Neural crest cell (in vitro differentiated cells): ENCODE data around the gene SYTL1. TPM values are rescaled to one million over a fixed set of nuclear protein-coding genes. Genes with fewer than 3 reads are reported as not detected.

Source experiments
- DNase-seq: peaks from one replicate; pipeline ENCODE4 v3.0.0; 2021; ENCODE audit warnings: low read depth, mixed read lengths, low spot score
- H3K27ac Mint-ChIP-seq: one replicate; pipeline ENCODE4 v1.8.0; 2021; ENCODE audit warnings: mild to moderate bottlenecking, mixed read lengths; ENCODE audit not compliant: unreplicated experiment
- H3K27me3 Mint-ChIP-seq: 2 replicates; pipeline ENCODE4 v1.8.0; 2021; ENCODE audit warnings: low read depth, mild to moderate bottlenecking, mixed read lengths
- H3K36me3 Mint-ChIP-seq: 2 replicates; pipeline ENCODE4 v1.8.0; 2021; ENCODE audit warnings: low read depth, mild to moderate bottlenecking, mixed read lengths
- H3K4me1 Mint-ChIP-seq: 2 replicates; pipeline ENCODE4 v1.8.0; 2021; ENCODE audit warnings: mixed read lengths
- H3K4me3 Mint-ChIP-seq: one replicate; pipeline ENCODE4 v1.8.0; 2021; ENCODE audit warnings: mild to moderate bottlenecking, mixed read lengths
- H3K9me3 Mint-ChIP-seq: 2 replicates; pipeline ENCODE4 v1.8.0; 2021; ENCODE audit warnings: mixed read lengths
- CTCF ChIP-seq: fragments of 200-600 bp; sonication (generic); conservative IDR thresholded peaks from 2 replicates; pipeline ENCODE4 v1.5.0; 2021; ENCODE audit warnings: antibody characterized with exemption, mild to moderate bottlenecking
- total RNA-seq: library from RNA; stranded (reverse); gene quantifications from 2 replicates; pipeline ENCODE4 v1.2.1, GENCODE V29; 2021

SYTL1 gene
- total RNA-seq, 1 donor from 2014 or later, result 0.72 TPM

- no peak for TF ChIP-seq CTCF
- Mint-ChIP-seq H3K4me1 (no peaks in the 10 kb centered on the region), H3K4me3 (no peak overlapping the region), H3K9me3 (no peaks in the 10 kb centered on the region), H3K27ac (no peak overlapping the region), H3K36me3 (no peaks in the 10 kb centered on the region), H3K27me3 (peaks cover 16% of the 10 kb centered on the region)
- DNase-seq, result no peak
Observed at GRCh38 chr1:27377760-27378495, 36.1 kb downstream of the SYTL1 start.

- H3K4me1 Mint-ChIP-seq, result no peaks in the 10 kb centered on the region
- no peak overlapping the region for H3K27ac Mint-ChIP-seq
- H3K4me3 Mint-ChIP-seq, result no peak overlapping the region
- H3K36me3 Mint-ChIP-seq, result no peaks in the 10 kb centered on the region
- DNase-seq, result no peak
- no peak for TF ChIP-seq CTCF
- peaks cover 18% of the 10 kb centered on the region for H3K27me3 Mint-ChIP-seq
- H3K9me3 Mint-ChIP-seq, result no peaks in the 10 kb centered on the region
Observed at GRCh38 chr1:27379564-27380122, 37.8 kb downstream of the SYTL1 start.

GRCh38 chr1:27380224-27380623 is 38.4 kb downstream of the SYTL1 start:
- Mint-ChIP-seq H3K27me3 (peaks cover 18% of the 10 kb centered on the region), H3K4me3 (no peak overlapping the region), H3K9me3 (no peaks in the 10 kb centered on the region), H3K4me1 (no peaks in the 10 kb centered on the region), H3K36me3 (no peaks in the 10 kb centered on the region), H3K27ac (no peak overlapping the region)
- no peak for TF ChIP-seq CTCF
- DNase-seq, result no peak

GRCh38 chr1:27380766-27381733 is 39.2 kb downstream of the SYTL1 start:
- Mint-ChIP-seq H3K27me3 (peaks cover 18% of the 10 kb centered on the region), H3K9me3 (no peaks in the 10 kb centered on the region), H3K4me1 (no peaks in the 10 kb centered on the region), H3K36me3 (no peaks in the 10 kb centered on the region), H3K27ac (no peak overlapping the region), H3K4me3 (no peak overlapping the region)
- TF ChIP-seq CTCF, result no peak
- DNase-seq, result no peak

GRCh38 chr1:27381969-27382762 is 40.3 kb downstream of the SYTL1 start:
- H3K36me3 Mint-ChIP-seq, result no peaks in the 10 kb centered on the region
- no peaks in the 10 kb centered on the region for H3K4me1 Mint-ChIP-seq
- H3K9me3 Mint-ChIP-seq, result no peaks in the 10 kb centered on the region
- TF ChIP-seq CTCF, result no peak
- H3K27ac Mint-ChIP-seq, result no peak overlapping the region
- H3K27me3 Mint-ChIP-seq, result peaks cover 22% of the 10 kb centered on the region
- no peak for DNase-seq
- no peak overlapping the region for H3K4me3 Mint-ChIP-seq
